Measurements from ENCODE around the gene TMEM237.

Gene TMEM237

DNA sequence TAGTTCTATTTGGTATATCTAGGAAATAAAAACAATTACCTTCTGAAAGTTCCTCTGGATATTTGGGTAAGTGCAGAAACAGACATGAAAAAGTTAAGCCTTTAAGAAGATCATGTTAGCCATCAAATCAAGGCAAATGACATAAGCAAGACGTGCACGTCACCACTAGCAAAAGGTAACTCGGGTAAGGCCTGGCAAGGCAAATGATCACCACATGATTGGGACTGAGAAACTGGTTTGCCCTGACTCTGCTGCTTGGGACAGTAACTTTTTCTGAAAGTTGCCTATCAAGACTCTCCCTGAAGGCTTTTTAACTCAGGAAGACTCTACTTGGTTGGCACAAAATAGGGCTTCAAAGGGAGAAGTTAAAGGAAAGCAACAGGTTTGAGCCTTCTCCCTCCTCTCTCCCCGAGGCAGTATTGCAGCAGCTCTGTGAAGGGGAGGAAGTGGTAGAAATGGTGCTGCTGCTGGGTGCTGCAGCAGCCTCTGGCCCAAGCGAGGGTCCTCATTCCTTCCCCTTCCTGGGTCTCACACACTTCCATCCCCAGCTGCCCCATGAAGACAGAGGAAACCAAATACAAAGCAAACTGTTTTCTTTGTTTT lies 17.1 kb upstream of the TMEM237 start:
- ChIA-PET CTCF (interaction anchor here (1.5 kb wide), 1 partner anchor 17 kb away, joined by 4 read pairs; the partner anchor contains the start of gene TMEM237), POLR2A (no interaction called here)
- TF ChIP-seq, protein P1, sequence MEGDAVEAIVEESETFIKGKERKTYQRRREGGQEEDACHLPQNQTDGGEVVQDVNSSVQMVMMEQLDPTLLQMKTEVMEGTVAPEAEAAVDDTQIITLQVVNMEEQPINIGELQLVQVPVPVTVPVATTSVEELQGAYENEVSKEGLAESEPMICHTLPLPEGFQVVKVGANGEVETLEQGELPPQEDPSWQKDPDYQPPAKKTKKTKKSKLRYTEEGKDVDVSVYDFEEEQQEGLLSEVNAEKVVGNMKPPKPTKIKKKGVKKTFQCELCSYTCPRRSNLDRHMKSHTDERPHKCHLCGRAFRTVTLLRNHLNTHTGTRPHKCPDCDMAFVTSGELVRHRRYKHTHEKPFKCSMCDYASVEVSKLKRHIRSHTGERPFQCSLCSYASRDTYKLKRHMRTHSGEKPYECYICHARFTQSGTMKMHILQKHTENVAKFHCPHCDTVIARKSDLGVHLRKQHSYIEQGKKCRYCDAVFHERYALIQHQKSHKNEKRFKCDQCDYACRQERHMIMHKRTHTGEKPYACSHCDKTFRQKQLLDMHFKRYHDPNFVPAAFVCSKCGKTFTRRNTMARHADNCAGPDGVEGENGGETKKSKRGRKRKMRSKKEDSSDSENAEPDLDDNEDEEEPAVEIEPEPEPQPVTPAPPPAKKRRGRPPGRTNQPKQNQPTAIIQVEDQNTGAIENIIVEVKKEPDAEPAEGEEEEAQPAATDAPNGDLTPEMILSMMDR (IDR thresholded peaks at IDR 0.05; ENCODE audit: control extremely low read depth, extremely low read depth, low read depth, missing control alignments) = no peak
- no peak for DNase-seq (ENCODE audit: extremely low spot score)

DNA sequence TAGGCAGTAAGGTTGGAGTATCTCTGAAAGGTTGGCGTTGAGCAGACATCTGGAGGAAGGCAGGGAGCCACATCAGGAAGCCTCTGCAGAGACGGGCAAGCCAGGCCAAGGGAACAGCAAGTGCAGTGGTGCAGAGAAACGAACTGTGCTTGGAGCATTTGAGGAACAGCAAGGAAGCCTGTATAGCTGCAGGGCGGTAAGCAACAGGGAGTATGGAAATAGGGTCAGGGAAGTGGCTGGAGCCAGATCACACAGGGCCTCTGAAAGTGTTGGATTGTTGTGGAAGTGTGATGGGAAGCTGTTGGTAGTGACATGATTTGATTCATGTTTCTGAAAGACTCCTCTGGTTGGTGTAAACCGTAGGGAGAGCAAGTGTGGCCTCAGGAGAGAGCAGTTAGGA lies 13.4 kb upstream of the TMEM237 start:
- CTCF ChIA-PET = interaction anchor here (1.2 to 1.7 kb wide), 2 partner anchors 9 to 24 kb away, joined by 4 read pairs; no protein-coding TSS in a partner anchor
- TF ChIP-seq, protein P1 (IDR thresholded peaks at IDR 0.05; ENCODE audit: control extremely low read depth, extremely low read depth, low read depth, missing control alignments) = no peak
- POLR2A ChIA-PET = no interaction called here
- no peak for DNase-seq (ENCODE audit: extremely low spot score)

DNA sequence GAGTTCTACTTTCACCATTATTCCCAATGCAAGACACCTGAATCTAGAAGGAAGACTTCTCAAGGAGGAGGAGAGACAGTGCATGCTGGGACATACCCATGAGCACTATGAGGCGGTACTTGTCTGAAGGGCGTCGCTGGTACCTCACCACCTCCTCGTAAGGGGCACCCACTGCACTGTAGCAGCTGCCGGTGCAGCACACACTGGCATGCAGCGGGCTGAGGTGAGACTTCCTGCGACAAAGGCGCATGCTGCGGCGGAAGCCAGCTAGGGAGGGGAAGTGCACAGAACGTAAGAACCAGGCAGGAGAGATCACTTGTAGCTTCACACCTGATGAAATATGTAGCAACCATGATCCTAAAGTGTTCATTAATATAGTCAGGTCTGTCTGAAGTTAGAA lies 12.8 kb upstream of the TMEM237 start:
- ChIA-PET POLR2A (no interaction called here), CTCF (no interaction called here)
- no peak for DNase-seq (ENCODE audit: extremely low spot score)
- TF ChIP-seq, protein P1 (IDR thresholded peaks at IDR 0.05; ENCODE audit: control extremely low read depth, extremely low read depth, low read depth, missing control alignments) = no peak

DNA sequence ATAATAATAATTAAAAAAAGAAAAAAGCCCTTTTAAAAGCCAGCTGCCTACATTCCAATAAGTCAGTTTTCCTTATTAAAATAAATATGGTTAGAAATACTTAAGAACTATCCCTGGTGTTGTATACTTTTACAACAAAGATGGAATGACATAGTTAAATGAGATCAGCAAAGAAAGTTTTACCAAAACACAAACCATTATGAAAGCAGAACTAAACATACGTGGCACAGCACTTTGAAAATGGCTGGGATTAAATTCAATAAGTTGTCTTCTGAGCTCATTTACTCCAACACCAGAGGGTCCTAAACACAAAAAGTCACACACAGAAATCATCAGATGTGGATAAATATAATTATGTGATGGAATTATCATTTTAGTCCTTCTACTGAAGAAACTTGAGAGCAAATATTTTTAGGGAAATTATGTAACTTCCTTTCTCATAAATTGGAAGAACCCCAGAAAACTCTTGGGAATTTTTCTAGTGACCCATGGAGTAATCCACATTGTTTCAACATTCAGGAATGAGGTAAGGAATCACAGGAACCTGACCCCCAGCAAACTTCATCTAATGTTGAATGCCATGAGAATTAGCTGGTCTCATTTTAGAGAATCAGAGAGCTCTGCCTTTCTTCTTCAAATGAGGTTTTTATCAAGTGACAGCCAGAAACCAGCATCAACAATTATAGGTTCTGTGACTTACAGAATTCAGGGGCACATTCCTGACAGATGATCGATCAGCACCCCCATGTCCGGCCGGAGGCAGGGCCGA lies 11.5 kb upstream of the TMEM237 start:
- no peak for DNase-seq (ENCODE audit: extremely low spot score)
- POLR2A ChIA-PET = no interaction called here
- CTCF ChIA-PET = interaction anchor here (1.0 to 1.5 kb wide), 2 partner anchors 9 to 11 kb away, joined by 3 to 4 read pairs; partner anchors contain the start of gene TMEM237
- TF ChIP-seq, protein P1 (IDR thresholded peaks at IDR 0.05; ENCODE audit: control extremely low read depth, extremely low read depth, low read depth, missing control alignments) = no peak

DNA sequence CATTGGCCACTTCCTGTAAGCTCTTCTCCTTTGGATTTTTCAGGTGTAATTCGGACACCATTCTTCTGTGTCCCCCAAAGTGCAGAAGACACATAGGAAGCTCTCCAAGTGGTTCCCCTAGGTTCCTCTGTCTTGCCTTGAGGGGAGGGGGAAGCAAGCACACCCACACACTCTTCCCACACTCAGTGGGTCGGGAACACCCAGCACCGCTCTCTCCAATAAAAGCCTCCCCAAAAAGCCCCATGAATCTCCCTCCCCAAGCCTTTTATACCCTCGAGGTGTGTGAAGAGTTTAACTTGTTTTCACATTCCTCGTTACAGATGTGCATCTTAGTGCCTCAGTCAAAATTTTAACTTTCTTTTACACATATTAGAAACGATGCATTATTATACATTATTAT lies 9.9 kb upstream of the TMEM237 start:
- ChIA-PET POLR2A (no interaction called here), CTCF (interaction anchor here (0.6 to 1.5 kb wide), 3 partner anchors 10 to 27 kb away, joined by 3 read pairs; no protein-coding TSS in a partner anchor)
- TF ChIP-seq, protein P1 (IDR thresholded peaks at IDR 0.05; ENCODE audit: control extremely low read depth, extremely low read depth, low read depth, missing control alignments) = no peak
- no peak for DNase-seq (ENCODE audit: extremely low spot score)

DNA sequence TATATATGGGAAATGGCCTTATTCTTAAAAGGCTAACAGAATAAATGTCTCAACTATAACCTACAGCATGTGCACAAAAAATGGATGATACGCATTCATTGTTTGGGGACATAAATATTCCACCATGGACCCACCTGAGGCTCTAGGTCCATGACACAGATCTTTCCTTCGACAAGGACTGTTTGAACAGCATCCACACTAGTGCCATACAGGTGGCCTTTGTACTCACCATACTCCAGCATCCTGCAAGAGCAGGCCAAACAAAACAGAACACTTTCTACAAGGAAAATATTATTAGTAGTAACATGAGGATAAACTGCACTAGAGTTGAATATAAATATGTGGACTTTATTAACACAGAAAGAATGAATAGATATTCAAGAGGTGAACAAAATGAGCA lies 6.1 kb upstream of the TMEM237 start:
- TF ChIP-seq, protein P1 (IDR thresholded peaks at IDR 0.05; ENCODE audit: control extremely low read depth, extremely low read depth, low read depth, missing control alignments) = no peak
- DNase-seq (ENCODE audit: extremely low spot score) = no peak
- ChIA-PET CTCF (interaction anchor here (1.4 kb wide), 1 partner anchor 10 kb away, joined by 4 read pairs; no protein-coding TSS in a partner anchor), POLR2A (no interaction called here)

All from GM10248 (cell line).